ENCODE data around the gene AHR. TPM values are rescaled to one million over a fixed set of nuclear protein-coding genes. Genes with fewer than 3 reads are reported as not detected.

The AHR gene
- polyA plus RNA-seq, 1 donor, result 37.9 TPM

GRCh38 chr7:17315974-17316373 is 17.5 kb downstream of the AHR start:
- Histone ChIP-seq H3K9me3 (ENCODE audit: control insufficient read depth, low read depth, low read length) (no peaks in the 10 kb centered on the region), H3K36me3 (ENCODE audit: control insufficient read depth, insufficient read depth, low read length) (peaks cover 10% of the 10 kb centered on the region), H3K4me1 (ENCODE audit: control insufficient read depth, insufficient read depth, low read length) (no peaks in the 10 kb centered on the region), H3K27ac (ENCODE audit: low read length) (no peak overlapping the region), H3K4me3 (ENCODE audit: low read length) (no peak overlapping the region), H3K27me3 (ENCODE audit: control insufficient read depth, insufficient read depth, low read length) (no peaks in the 10 kb centered on the region)
- no peak for DNase-seq

GRCh38 chr7:17318146-17318545 is 19.7 kb downstream of the AHR start:
- Histone ChIP-seq H3K4me1 (ENCODE audit: control insufficient read depth, insufficient read depth, low read length) (no peaks in the 10 kb centered on the region), H3K36me3 (ENCODE audit: control insufficient read depth, insufficient read depth, low read length) (peaks cover 2% of the 10 kb centered on the region), H3K27me3 (ENCODE audit: control insufficient read depth, insufficient read depth, low read length) (no peaks in the 10 kb centered on the region), H3K27ac (ENCODE audit: low read length) (no peak overlapping the region), H3K9me3 (ENCODE audit: control insufficient read depth, low read depth, low read length) (no peaks in the 10 kb centered on the region), H3K4me3 (ENCODE audit: low read length) (no peak overlapping the region)
- DNase-seq, result no peak
- 67% methylated on average over 1 of the region's 3 CpGs for WGBS (ENCODE audit: insufficient coverage, low lambda C conversion rate)

GRCh38 chr7:17319164-17320101 is 21.0 kb downstream of the AHR start:
- peaks cover 4% of the 10 kb centered on the region for H3K36me3 ChIP-seq (ENCODE audit: control insufficient read depth, insufficient read depth, low read length)
- no peaks in the 10 kb centered on the region for H3K9me3 ChIP-seq (ENCODE audit: control insufficient read depth, low read depth, low read length)
- H3K27me3 ChIP-seq (ENCODE audit: control insufficient read depth, insufficient read depth, low read length), result no peaks in the 10 kb centered on the region
- H3K4me1 ChIP-seq (ENCODE audit: control insufficient read depth, insufficient read depth, low read length), result no peaks in the 10 kb centered on the region
- no peak for DNase-seq
- 100% methylated on average over 1 of the region's 4 CpGs for WGBS (ENCODE audit: insufficient coverage, low lambda C conversion rate)
- no peak overlapping the region for H3K27ac ChIP-seq (ENCODE audit: low read length)
- no peak overlapping the region for H3K4me3 ChIP-seq (ENCODE audit: low read length)

- Histone ChIP-seq H3K4me1 (ENCODE audit: control insufficient read depth, insufficient read depth, low read length) (no peaks in the 10 kb centered on the region), H3K36me3 (ENCODE audit: control insufficient read depth, insufficient read depth, low read length) (peaks cover 4% of the 10 kb centered on the region), H3K27ac (ENCODE audit: low read length) (no peak overlapping the region), H3K9me3 (ENCODE audit: control insufficient read depth, low read depth, low read length) (no peaks in the 10 kb centered on the region), H3K4me3 (ENCODE audit: low read length) (no peak overlapping the region), H3K27me3 (ENCODE audit: control insufficient read depth, insufficient read depth, low read length) (no peaks in the 10 kb centered on the region)
- no peak for DNase-seq
Observed at GRCh38 chr7:17320102-17320497, 21.6 kb downstream of the AHR start.

- Histone ChIP-seq H3K4me1 (ENCODE audit: control insufficient read depth, insufficient read depth, low read length) (no peaks in the 10 kb centered on the region), H3K4me3 (ENCODE audit: low read length) (no peak overlapping the region), H3K27ac (ENCODE audit: low read length) (no peak overlapping the region), H3K27me3 (ENCODE audit: control insufficient read depth, insufficient read depth, low read length) (no peaks in the 10 kb centered on the region), H3K36me3 (ENCODE audit: control insufficient read depth, insufficient read depth, low read length) (peaks cover 4% of the 10 kb centered on the region), H3K9me3 (ENCODE audit: control insufficient read depth, low read depth, low read length) (no peaks in the 10 kb centered on the region)
- no peak for DNase-seq
- whole genome bisulfite sequencing (ENCODE audit: insufficient coverage, low lambda C conversion rate), result no CpG with 5 or more reads among the region's 2 CpGs
Observed at GRCh38 chr7:17320657-17321056, 22.2 kb downstream of the AHR start.

- 100% methylated on average over 1 of the region's 2 CpGs for WGBS (ENCODE audit: insufficient coverage, low lambda C conversion rate)
- H3K4me3 ChIP-seq (ENCODE audit: low read length), result no peak overlapping the region
- H3K27ac ChIP-seq (ENCODE audit: low read length), result no peak overlapping the region
- H3K9me3 ChIP-seq (ENCODE audit: control insufficient read depth, low read depth, low read length), result no peaks in the 10 kb centered on the region
- no peaks in the 10 kb centered on the region for H3K27me3 ChIP-seq (ENCODE audit: control insufficient read depth, insufficient read depth, low read length)
- peaks cover 16% of the 10 kb centered on the region for H3K36me3 ChIP-seq (ENCODE audit: control insufficient read depth, insufficient read depth, low read length)
- no peaks in the 10 kb centered on the region for H3K4me1 ChIP-seq (ENCODE audit: control insufficient read depth, insufficient read depth, low read length)
- DNase-seq, result no peak
Observed at GRCh38 chr7:17325364-17325763, 26.9 kb downstream of the AHR start.

GRCh38 chr7:17326378-17326777 is 27.9 kb downstream of the AHR start:
- H3K9me3 ChIP-seq (ENCODE audit: control insufficient read depth, low read depth, low read length), result no peaks in the 10 kb centered on the region
- no peak for DNase-seq
- H3K4me1 ChIP-seq (ENCODE audit: control insufficient read depth, insufficient read depth, low read length), result no peaks in the 10 kb centered on the region
- no peaks in the 10 kb centered on the region for H3K27me3 ChIP-seq (ENCODE audit: control insufficient read depth, insufficient read depth, low read length)
- H3K27ac ChIP-seq (ENCODE audit: low read length), result no peak overlapping the region
- H3K4me3 ChIP-seq (ENCODE audit: low read length), result no peak overlapping the region
- WGBS (ENCODE audit: insufficient coverage, low lambda C conversion rate), result 80% methylated on average over 1 of the region's 2 CpGs
- peaks cover 21% of the 10 kb centered on the region for H3K36me3 ChIP-seq (ENCODE audit: control insufficient read depth, insufficient read depth, low read length)

GRCh38 chr7:17328641-17329040 is 30.2 kb downstream of the AHR start:
- Histone ChIP-seq H3K9me3 (ENCODE audit: control insufficient read depth, low read depth, low read length) (no peaks in the 10 kb centered on the region), H3K27ac (ENCODE audit: low read length) (no peak overlapping the region), H3K4me1 (ENCODE audit: control insufficient read depth, insufficient read depth, low read length) (no peaks in the 10 kb centered on the region), H3K36me3 (ENCODE audit: control insufficient read depth, insufficient read depth, low read length) (peaks cover 22% of the 10 kb centered on the region), H3K27me3 (ENCODE audit: control insufficient read depth, insufficient read depth, low read length) (no peaks in the 10 kb centered on the region), H3K4me3 (ENCODE audit: low read length) (no peak overlapping the region)
- DNase-seq, result no peak

- Histone ChIP-seq H3K27me3 (ENCODE audit: control insufficient read depth, insufficient read depth, low read length) (no peaks in the 10 kb centered on the region), H3K9me3 (ENCODE audit: control insufficient read depth, low read depth, low read length) (no peaks in the 10 kb centered on the region), H3K4me3 (ENCODE audit: low read length) (no peak overlapping the region), H3K4me1 (ENCODE audit: control insufficient read depth, insufficient read depth, low read length) (no peaks in the 10 kb centered on the region), H3K36me3 (ENCODE audit: control insufficient read depth, insufficient read depth, low read length) (peaks cover 25% of the 10 kb centered on the region), H3K27ac (ENCODE audit: low read length) (no peak overlapping the region)
- DNase-seq, result no peak
Observed at GRCh38 chr7:17329440-17329839, 31.0 kb downstream of the AHR start.

GRCh38 chr7:17331891-17332501 is 33.5 kb downstream of the AHR start:
- Histone ChIP-seq H3K27me3 (ENCODE audit: control insufficient read depth, insufficient read depth, low read length) (no peaks in the 10 kb centered on the region), H3K4me1 (ENCODE audit: control insufficient read depth, insufficient read depth, low read length) (no peaks in the 10 kb centered on the region), H3K9me3 (ENCODE audit: control insufficient read depth, low read depth, low read length) (no peaks in the 10 kb centered on the region), H3K27ac (ENCODE audit: low read length) (no peak overlapping the region), H3K4me3 (ENCODE audit: low read length) (no peak overlapping the region), H3K36me3 (ENCODE audit: control insufficient read depth, insufficient read depth, low read length) (peaks cover 28% of the 10 kb centered on the region)
- WGBS (ENCODE audit: insufficient coverage, low lambda C conversion rate), result no CpG with 5 or more reads among the region's 2 CpGs
- DNase-seq, result no peak

- H3K4me1 ChIP-seq (ENCODE audit: control insufficient read depth, insufficient read depth, low read length), result no peaks in the 10 kb centered on the region
- peaks cover 29% of the 10 kb centered on the region for H3K36me3 ChIP-seq (ENCODE audit: control insufficient read depth, insufficient read depth, low read length)
- H3K27me3 ChIP-seq (ENCODE audit: control insufficient read depth, insufficient read depth, low read length), result no peaks in the 10 kb centered on the region
- no peak for DNase-seq
- H3K4me3 ChIP-seq (ENCODE audit: low read length), result no peak overlapping the region
- no peaks in the 10 kb centered on the region for H3K9me3 ChIP-seq (ENCODE audit: control insufficient read depth, low read depth, low read length)
- no peak overlapping the region for H3K27ac ChIP-seq (ENCODE audit: low read length)
Observed at GRCh38 chr7:17333221-17333620, 34.8 kb downstream of the AHR start.
